Pancreas (tissue), 10 donors: ENCODE measurements around the gene RAP2A. TPM values are rescaled to one million over a fixed set of nuclear protein-coding genes. Genes with fewer than 3 reads are reported as not detected.

Experiments used
- ATAC-seq, 4 donors: fragments of 200-7000 bp; cut with Tn5 transposase; one replicate each; pipeline versions ENCODE4 v1.8.0 to v1.9.1; 2020; ENCODE audit warnings: mild to moderate bottlenecking in 4 of 4, moderate library complexity in 4 of 4
- DNase-seq, 6 donors: peaks; one replicate each; pipeline ENCODE4 v3.0.0-alpha.2; 2020
- FAIRE-seq: peaks from 2 replicates; lab custom pipeline; 2012; peaks lifted over from hg19 to GRCh38; lab: Jason Lieb, UNC
- H3K27ac ChIP-seq, 4 donors: fragments of 200-600 bp; sonication (generic); 1 replicate in 3 of 4; 2 replicates in 1 of 4; pipeline versions ENCODE4 v1.5.0 to v1.8.0; 2020
- H3K27me3 ChIP-seq, 4 donors: fragments of 200-600 bp; one replicate each; pipeline ENCODE4 v1.8.0; 2021
- H3K36me3 ChIP-seq, 3 donors: fragments of 200-600 bp; sonication (generic) in 1 of 3; one replicate each; pipeline versions ENCODE4 v1.5.0 to v1.8.0; 2020 to 2021
- H3K4me1 ChIP-seq, 3 donors: fragments of 200-600 bp; one replicate each; pipeline ENCODE4 v1.8.0; 2021
- H3K4me3 ChIP-seq, 4 donors: fragments of 200-600 bp; sonication (generic) in 2 of 4; one replicate each; pipeline versions ENCODE4 v1.5.0 to v1.8.0; 2020 to 2021
- H3K9me3 ChIP-seq, 4 donors: fragments of 200-600 bp; one replicate each; pipeline ENCODE4 v1.8.0; 2021
- WGBS, 2 donors: extraction: QIAGEN DNeasy Blood & Tissue Kit; methylation state at CpG; one replicate each; pipeline ENCODE4 v1.1.7; 2013; 5-methylcytosine and 5-hydroxymethylcytosine counted together
- intact Hi-C, 3 donors: fragments of 100-400 bp; cut with DNase I; formaldehyde crosslinking; loops; one replicate each; pipeline versions ENCODE4 v1.11.1 to v1.14.2; 2022
- polyA plus RNA-seq, 2 donors: library from polyadenylated mRNA; stranded (reverse); fragments of 200-250 nt; gene quantifications; one replicate each; pipeline ENCODE4 v1.2.3, GENCODE V29; 2013
- total RNA-seq, 6 donors: library from RNA; stranded (reverse); fragmentation: NEBNext Ultra II Directional in 4 of 6; extraction: Animal tissue kit (Norgen Biotek cat#: 25700) in 4 of 6; gene quantifications; one replicate each; pipeline versions ENCODE4 v1.2.1 to v1.2.4, GENCODE V29; 2021 to 2023
- TF ChIP-seq, protein P1 (sequence below), 4 donors: fragments of 200-600 bp; sonication (generic) in 3 of 4; IDR thresholded peaks; one replicate each; pipeline versions ENCODE4 v1.5.0 to v1.8.0; 2021; ENCODE audit warnings: antibody characterized with exemption in 4 of 4
- donor health status: healthy with polysubstance abuse.
- donor health status: DM: no; HTN: no; CAD: no; lungs with moderate emphysema.
- donor health status: DM: no; HTN: no; CAD: no.
- donor health status: control.
- donor health status: control.
- donor health status: Bipolar disorder and iron deficiency.
- donor health status: DM: yes; HTN: yes; CAD: no.
- donor health status: DM: no; HTN: no; CAD: no.
- donor health status: DM: no; HTN: no; CAD: no.
- donor health status: DM: yes; HTN: yes; CAD: no.

RAP2A gene
- total and polyA plus RNA-seq, 8 donors: 1.7 to 18.1 (median 5.0) TPM

DNA sequence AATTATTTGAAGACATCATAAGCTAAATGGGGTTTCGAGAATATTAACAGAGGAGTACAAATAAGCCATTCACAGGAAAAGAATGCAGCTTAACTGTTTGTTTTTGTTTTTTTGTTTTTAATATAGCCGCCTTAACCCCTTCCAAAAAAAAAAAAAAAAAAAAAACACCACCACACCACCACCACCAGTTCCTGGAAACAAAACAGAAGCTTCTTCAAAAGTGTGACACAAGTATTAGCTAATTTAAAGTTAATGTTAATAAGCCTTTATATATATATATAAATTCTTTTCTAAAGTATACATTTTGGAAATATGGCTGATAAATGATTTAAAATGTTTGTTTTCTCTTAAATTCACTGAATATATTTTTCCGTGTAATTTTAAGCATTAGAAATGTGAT, 1.4 kb downstream of the RAP2A start:
- ATAC-seq (no peak), DNase-seq (no peak), FAIRE-seq (no peak)
- peak overlapping the region in 3 of 4 donors; percentile 58 to 83 (median 78) for H3K4me3 ChIP-seq
- no peaks in the 10 kb centered on the region for H3K27me3 ChIP-seq
- TF ChIP-seq, protein P1, sequence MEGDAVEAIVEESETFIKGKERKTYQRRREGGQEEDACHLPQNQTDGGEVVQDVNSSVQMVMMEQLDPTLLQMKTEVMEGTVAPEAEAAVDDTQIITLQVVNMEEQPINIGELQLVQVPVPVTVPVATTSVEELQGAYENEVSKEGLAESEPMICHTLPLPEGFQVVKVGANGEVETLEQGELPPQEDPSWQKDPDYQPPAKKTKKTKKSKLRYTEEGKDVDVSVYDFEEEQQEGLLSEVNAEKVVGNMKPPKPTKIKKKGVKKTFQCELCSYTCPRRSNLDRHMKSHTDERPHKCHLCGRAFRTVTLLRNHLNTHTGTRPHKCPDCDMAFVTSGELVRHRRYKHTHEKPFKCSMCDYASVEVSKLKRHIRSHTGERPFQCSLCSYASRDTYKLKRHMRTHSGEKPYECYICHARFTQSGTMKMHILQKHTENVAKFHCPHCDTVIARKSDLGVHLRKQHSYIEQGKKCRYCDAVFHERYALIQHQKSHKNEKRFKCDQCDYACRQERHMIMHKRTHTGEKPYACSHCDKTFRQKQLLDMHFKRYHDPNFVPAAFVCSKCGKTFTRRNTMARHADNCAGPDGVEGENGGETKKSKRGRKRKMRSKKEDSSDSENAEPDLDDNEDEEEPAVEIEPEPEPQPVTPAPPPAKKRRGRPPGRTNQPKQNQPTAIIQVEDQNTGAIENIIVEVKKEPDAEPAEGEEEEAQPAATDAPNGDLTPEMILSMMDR (IDR thresholded peaks at IDR 0.05): no peak
- intact Hi-C loops: no loop called here
- H3K27ac ChIP-seq: no peak overlapping the region
- 30 to 43% methylated on average over 3 of the region's 3 CpGs for WGBS, 2 donors
- H3K9me3 ChIP-seq: no peaks in the 10 kb centered on the region
- peaks cover 0 to 9% (median 4%) of the 10 kb centered on the region in 3 donors for H3K4me1 ChIP-seq
- no peaks in the 10 kb centered on the region for H3K36me3 ChIP-seq

DNA sequence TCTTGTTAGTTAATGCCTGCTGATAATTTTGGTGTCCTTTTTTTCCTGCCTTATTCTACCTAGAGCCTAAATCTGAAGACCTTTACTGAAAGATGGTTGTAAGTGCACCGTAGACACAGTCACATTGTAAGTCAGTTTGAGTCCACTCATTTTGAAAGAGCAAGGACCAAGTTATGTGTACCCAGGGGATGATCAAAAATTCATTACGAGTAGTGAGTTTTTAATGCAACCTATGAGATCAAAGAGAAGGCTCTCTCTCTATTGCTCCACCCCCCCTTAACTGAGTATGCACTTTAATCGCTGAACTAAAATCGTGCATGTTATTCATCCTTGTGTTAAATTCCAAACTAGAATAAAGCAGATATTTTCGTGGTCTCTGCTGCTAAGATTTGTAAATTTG, 1.8 kb downstream of the RAP2A start:
- H3K36me3 ChIP-seq: no peaks in the 10 kb centered on the region
- TF ChIP-seq, protein P1 (IDR thresholded peaks at IDR 0.05): no peak
- H3K27ac ChIP-seq: no peak overlapping the region
- H3K27me3 ChIP-seq: no peaks in the 10 kb centered on the region
- DNase-seq (no peak), FAIRE-seq (no peak), ATAC-seq (no peak)
- peak overlapping the region in 1 of 4 donors; percentile 78 for H3K4me3 ChIP-seq
- WGBS, 2 donors: 54 to 66% methylated on average over 5 of the region's 5 CpGs
- intact Hi-C loops: no loop called here
- peaks cover 0 to 9% (median 4%) of the 10 kb centered on the region in 3 donors for H3K4me1 ChIP-seq
- no peaks in the 10 kb centered on the region for H3K9me3 ChIP-seq

DNA sequence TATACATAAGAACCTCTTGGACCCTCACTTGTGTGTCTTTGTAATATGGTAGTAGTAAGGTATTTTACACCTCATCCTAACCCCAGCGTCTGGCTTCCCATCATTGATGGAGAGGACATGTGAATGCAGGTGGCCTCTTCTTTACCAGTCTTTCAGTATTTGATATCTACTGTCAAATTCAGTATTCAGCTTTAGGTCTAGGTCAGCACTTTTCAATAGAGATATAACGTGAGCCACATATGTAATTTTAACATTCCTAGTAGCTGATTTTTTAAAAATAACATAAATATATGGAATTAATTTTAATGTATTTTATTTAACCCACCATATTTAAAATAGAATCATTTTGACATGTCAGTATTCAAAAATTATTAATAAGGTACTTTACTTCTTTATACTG, 2.9 kb downstream of the RAP2A start:
- Histone ChIP-seq H3K36me3 (no peaks in the 10 kb centered on the region), H3K4me3 (no peak overlapping the region), H3K27me3 (no peaks in the 10 kb centered on the region), H3K27ac (no peak overlapping the region), H3K4me1 (peaks cover 0 to 9% (median 4%) of the 10 kb centered on the region in 3 donors), H3K9me3 (no peaks in the 10 kb centered on the region)
- DNase-seq (no peak), ATAC-seq (no peak), FAIRE-seq (no peak)
- intact Hi-C loops: no loop called here
- 81 to 92% methylated on average over 2 of the region's 2 CpGs for WGBS, 2 donors
- TF ChIP-seq, protein P1 (IDR thresholded peaks at IDR 0.05): no peak

DNA sequence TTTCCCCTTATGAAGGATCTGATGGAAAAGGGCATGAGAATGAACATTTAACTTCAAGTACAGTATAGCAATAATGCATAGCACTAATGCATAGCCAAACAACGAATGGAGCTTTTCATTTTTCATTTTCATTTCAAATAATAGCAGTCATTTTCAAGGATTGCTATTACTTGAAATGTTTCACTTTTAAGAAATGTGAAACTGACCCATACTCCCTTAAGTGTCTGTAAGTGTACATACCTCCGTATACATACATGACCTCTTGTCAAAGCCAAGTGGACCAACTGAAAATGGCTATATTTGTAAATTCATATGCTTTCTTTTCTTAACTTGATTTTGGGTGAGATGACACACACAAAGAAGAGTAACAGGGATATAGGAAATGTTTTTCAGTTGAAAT, 3.8 kb downstream of the RAP2A start:
- WGBS, 2 donors: 84 to 92% methylated on average over 2 of the region's 2 CpGs
- Histone ChIP-seq H3K9me3 (no peaks in the 10 kb centered on the region), H3K4me1 (peaks cover 0 to 9% (median 4%) of the 10 kb centered on the region in 3 donors), H3K4me3 (no peak overlapping the region), H3K36me3 (no peaks in the 10 kb centered on the region), H3K27me3 (no peaks in the 10 kb centered on the region), H3K27ac (no peak overlapping the region)
- intact Hi-C loops: no loop called here
- DNase-seq (no peak), FAIRE-seq (no peak), ATAC-seq (no peak)
- TF ChIP-seq, protein P1 (IDR thresholded peaks at IDR 0.05): no peak

- FAIRE-seq: no peak
Observed at GRCh38 chr13:97438856-97439595, 5.1 kb downstream of the RAP2A start.

More at GRCh38 chr13:97438856-97439595, 5.1 kb downstream of the RAP2A start:
- H3K27ac ChIP-seq: no peak overlapping the region
- TF ChIP-seq, protein P1 (IDR thresholded peaks at IDR 0.05): no peak
- no peak overlapping the region for H3K4me3 ChIP-seq
- intact Hi-C loops: no loop called here
- H3K4me1 ChIP-seq: peaks cover 0 to 9% (median 4%) of the 10 kb centered on the region in 3 donors
- no peaks in the 10 kb centered on the region for H3K9me3 ChIP-seq
- DNase-seq: no peak
- 86 to 87% methylated on average over 3 of the region's 3 CpGs for WGBS, 2 donors
- no peaks in the 10 kb centered on the region for H3K27me3 ChIP-seq
- ATAC-seq: no peak
- no peaks in the 10 kb centered on the region for H3K36me3 ChIP-seq
